ENCODE data around the gene SLC2A11. TPM values are rescaled to one million over a fixed set of nuclear protein-coding genes. Genes with fewer than 3 reads are reported as not detected.

SLC2A11 gene
- total and polyA plus RNA-seq, 3 donors from 2014 or later, result 14.3 to 22.7 (median 21.8) TPM

DNA sequence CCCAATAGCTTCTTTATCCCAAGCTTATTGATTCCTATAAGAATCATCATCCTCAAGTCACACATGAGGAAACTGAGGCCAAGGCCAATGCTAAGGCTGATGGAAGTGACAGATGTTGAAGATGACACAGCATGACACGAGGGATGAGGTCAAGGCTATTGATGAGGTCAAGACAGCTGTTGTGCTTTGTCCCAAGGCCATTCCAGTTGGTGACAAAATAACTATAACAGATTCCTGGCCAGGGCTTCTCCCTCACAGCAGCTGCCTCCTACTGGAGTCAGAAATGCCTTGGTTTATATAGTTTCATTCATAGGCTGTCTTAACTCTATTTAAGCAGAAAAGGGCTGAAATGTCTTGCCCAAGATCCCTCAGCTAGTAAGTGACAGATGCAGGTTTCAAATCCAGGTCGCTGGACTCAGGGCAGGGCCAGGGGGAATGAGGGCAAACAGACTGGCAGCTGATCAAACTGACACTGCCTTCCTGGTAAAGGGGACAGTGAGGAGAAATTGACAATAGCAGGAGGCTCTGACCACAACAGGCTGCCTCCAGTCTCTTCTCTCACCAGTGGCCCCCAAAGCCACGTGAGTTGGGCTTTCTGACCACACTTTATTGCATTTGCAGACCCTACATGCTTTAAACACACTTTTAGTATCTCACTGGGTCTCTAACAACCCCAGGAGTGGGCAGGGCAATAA, 53.0 kb downstream of the SLC2A11 start:
- Histone ChIP-seq H3K27me3 (no peaks in the 10 kb centered on the region), H3K4me3 (no peak overlapping the region), H3K9me3 (no peaks in the 10 kb centered on the region), H3K27ac (no peak overlapping the region), H3K4me1 (peaks cover 10% of the 10 kb centered on the region), H3K36me3 (ENCODE audit: low read depth, missing control alignments) (no peaks in the 10 kb centered on the region)
- no peak for DNase-seq
- no peak for TF ChIP-seq POLR2A (IDR thresholded peaks at IDR 0.05)
- TF ChIP-seq, protein P1, sequence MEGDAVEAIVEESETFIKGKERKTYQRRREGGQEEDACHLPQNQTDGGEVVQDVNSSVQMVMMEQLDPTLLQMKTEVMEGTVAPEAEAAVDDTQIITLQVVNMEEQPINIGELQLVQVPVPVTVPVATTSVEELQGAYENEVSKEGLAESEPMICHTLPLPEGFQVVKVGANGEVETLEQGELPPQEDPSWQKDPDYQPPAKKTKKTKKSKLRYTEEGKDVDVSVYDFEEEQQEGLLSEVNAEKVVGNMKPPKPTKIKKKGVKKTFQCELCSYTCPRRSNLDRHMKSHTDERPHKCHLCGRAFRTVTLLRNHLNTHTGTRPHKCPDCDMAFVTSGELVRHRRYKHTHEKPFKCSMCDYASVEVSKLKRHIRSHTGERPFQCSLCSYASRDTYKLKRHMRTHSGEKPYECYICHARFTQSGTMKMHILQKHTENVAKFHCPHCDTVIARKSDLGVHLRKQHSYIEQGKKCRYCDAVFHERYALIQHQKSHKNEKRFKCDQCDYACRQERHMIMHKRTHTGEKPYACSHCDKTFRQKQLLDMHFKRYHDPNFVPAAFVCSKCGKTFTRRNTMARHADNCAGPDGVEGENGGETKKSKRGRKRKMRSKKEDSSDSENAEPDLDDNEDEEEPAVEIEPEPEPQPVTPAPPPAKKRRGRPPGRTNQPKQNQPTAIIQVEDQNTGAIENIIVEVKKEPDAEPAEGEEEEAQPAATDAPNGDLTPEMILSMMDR (IDR thresholded peaks at IDR 0.05), result no peak
- 75 to 77% methylated on average over 3 of the region's 3 CpGs for WGBS, 2 donors
- intact Hi-C loops (cut with DNase I; ENCODE audit: low total_unique reads), result no loop called here

DNA sequence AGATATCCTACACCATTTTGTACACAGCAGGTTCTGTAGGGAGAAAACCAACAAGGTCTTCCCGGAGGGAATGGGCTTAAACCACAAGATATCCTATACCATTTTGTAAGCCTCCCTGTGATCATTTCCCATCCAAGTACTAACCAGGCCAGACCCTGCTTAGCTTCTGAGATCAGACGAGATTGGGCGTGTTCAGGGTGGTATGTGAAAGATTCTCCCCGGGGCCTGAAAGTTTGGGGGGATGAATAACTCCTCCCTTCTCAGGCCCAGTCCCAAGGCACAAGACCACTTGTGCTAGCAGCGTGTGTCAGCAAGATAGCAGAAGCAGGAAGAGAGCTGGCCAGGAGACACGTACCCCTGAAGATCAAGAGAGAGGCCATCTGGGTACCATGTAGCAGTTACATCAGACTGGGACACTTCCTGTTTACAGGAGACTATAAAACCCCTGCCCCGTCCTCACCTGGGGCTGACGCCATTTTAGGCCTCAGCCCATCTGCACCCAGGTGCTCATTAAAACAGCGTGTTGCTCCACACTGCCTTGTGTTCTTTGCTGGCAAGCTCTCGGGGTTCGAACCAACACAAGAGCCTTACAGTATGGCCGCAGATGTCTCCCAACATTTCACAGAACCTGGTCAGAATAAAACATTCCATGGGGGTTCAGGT, 53.8 kb downstream of the SLC2A11 start:
- TF ChIP-seq POLR2A (IDR thresholded peaks at IDR 0.05), result no peak
- TF ChIP-seq, protein P1 (IDR thresholded peaks at IDR 0.05), result no peak
- Histone ChIP-seq H3K9me3 (no peaks in the 10 kb centered on the region), H3K27ac (no peak overlapping the region), H3K27me3 (no peaks in the 10 kb centered on the region), H3K4me1 (peaks cover 10% of the 10 kb centered on the region), H3K4me3 (no peak overlapping the region), H3K36me3 (ENCODE audit: low read depth, missing control alignments) (no peaks in the 10 kb centered on the region)
- intact Hi-C loops (cut with DNase I; ENCODE audit: low total_unique reads), result no loop called here
- DNase-seq, result no peak
- WGBS, 2 donors, result 94 to 96% methylated on average over 12 of the region's 12 CpGs

DNA sequence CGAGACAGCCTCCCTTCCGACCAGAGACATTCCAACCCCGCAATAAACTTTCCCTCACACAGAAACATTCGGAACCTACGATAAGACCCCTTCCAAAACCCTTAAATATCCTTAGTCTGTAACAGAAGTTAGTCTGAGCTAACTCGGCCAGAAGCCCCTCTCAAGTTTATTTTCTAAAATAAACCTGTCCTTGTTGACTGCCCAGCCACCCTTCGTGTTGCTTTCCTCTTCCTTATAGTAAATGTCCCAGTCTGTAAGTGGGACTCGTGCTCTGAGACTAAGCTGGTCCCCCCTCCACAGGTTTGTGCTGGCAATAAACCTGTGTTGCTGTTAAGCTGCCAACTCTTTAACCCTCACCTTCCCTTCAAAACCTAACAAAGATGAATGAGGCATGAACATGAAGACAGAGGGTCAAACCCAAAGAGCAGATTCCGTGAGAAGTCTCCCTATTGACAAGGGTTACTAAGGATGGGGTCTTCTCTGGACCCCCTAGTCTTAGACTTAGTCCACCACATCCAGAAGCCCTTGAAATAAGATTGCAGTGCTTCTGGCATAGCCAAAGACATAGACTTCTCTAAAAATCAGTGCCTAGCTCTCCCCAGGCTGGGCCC, 54.7 kb downstream of the SLC2A11 start:
- peaks cover 10% of the 10 kb centered on the region for H3K4me1 ChIP-seq
- H3K27ac ChIP-seq, result peak overlapping the region in 1 of 2 donors; percentile 13
- intact Hi-C loops (cut with DNase I; ENCODE audit: low total_unique reads), result no loop called here
- no peak for DNase-seq
- H3K27me3 ChIP-seq, result no peaks in the 10 kb centered on the region
- no peaks in the 10 kb centered on the region for H3K9me3 ChIP-seq
- TF ChIP-seq, protein P1 (IDR thresholded peaks at IDR 0.05), result no peak
- no peak for TF ChIP-seq POLR2A (IDR thresholded peaks at IDR 0.05)
- WGBS, 2 donors, result 92% methylated on average over 9 of the region's 9 CpGs
- H3K4me3 ChIP-seq, result no peak overlapping the region
- H3K36me3 ChIP-seq (ENCODE audit: low read depth, missing control alignments), result no peaks in the 10 kb centered on the region

DNA sequence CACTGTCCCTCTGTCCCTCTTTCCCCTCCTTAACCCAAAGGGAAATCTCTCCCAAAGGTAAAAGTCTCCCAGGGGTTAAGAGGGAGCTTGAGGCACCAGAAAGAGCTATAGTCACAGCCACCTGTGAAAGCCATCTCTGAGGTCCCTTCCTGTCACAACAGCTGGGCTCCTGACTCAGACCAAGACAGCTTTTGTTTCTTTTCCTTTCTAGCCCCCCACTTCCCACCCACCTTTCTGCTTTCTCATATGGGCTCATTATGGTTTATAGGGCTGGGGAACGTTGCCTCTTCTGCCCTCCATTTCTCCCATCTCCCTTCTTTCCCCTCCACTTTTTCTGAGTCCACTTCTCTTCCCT, 55.6 kb downstream of the SLC2A11 start:
- DNase-seq, result no peak
- TF ChIP-seq, protein P1 (IDR thresholded peaks at IDR 0.05), result no peak
- TF ChIP-seq POLR2A (IDR thresholded peaks at IDR 0.05), result no peak
- intact Hi-C loops (cut with DNase I; ENCODE audit: low total_unique reads), result no loop called here
- Histone ChIP-seq H3K9me3 (no peaks in the 10 kb centered on the region), H3K36me3 (ENCODE audit: low read depth, missing control alignments) (no peaks in the 10 kb centered on the region), H3K27ac (peak overlapping the region; percentile 84 to 89), H3K4me1 (peaks cover 10% of the 10 kb centered on the region), H3K4me3 (peak overlapping the region; percentile 66 to 67), H3K27me3 (no peaks in the 10 kb centered on the region)
- WGBS, 2 donors, result 0% methylated on average over 1 of the region's 1 CpG
